WTC11 (cell line): ENCODE data around the gene PEX26. TPM values are rescaled to one million over a fixed set of nuclear protein-coding genes. Genes with fewer than 3 reads are reported as not detected.

Experiments
- ATAC-seq: fragments of 200-7000 bp; cut with Tn5 transposase; 2 replicates; pipeline ENCODE4 v1.10.0; 2021; ENCODE audit warnings: mild to moderate bottlenecking, moderate library complexity
- CTCF ChIA-PET: fragments of 300-600 bp; sonication (Branson Sonifier 250); formaldehyde crosslinking; loops from one replicate; lab custom pipeline; 2021; ENCODE audit warnings: antibody characterized with exemption; lab: Charles Lee
- POLR2A ChIA-PET: fragments of 350-600 bp; sonication (Branson Sonifier 250); formaldehyde crosslinking; loops from one replicate; lab custom pipeline; 2021; ENCODE audit warnings: antibody characterized with exemption; lab: Charles Lee
- DNase-seq: peaks from one replicate; pipeline ENCODE4 v3.0.0; 2021; ENCODE audit warnings: low spot score
- H3K27ac Mint-ChIP-seq: 2 replicates; pipeline ENCODE4 v1.8.0; 2021; ENCODE audit warnings: mixed read lengths
- H3K27me3 Mint-ChIP-seq: 2 replicates; pipeline ENCODE4 v1.8.0; 2021; ENCODE audit warnings: low read depth, mild to moderate bottlenecking, moderate library complexity, mixed read lengths
- H3K36me3 Mint-ChIP-seq: 2 replicates; pipeline ENCODE4 v1.8.0; 2021; ENCODE audit warnings: mixed read lengths
- H3K4me1 Mint-ChIP-seq: 2 replicates; pipeline ENCODE4 v1.8.0; 2022; ENCODE audit warnings: mixed read lengths
- H3K4me3 Mint-ChIP-seq: 2 replicates; pipeline ENCODE4 v1.8.0; 2021; ENCODE audit warnings: mild to moderate bottlenecking, moderate library complexity, mixed read lengths
- H3K9me3 Mint-ChIP-seq: 2 replicates; pipeline ENCODE4 v1.8.0; 2021; ENCODE audit warnings: mixed read lengths
- AFF4 ChIP-seq: sonication (generic); formaldehyde crosslinking; IDR thresholded peaks from 2 replicates; pipeline ENCODE4 v1.8.1; 2023; ENCODE audit warnings: mild to moderate bottlenecking, missing genetic modification reagents, borderline replicate concordance
- AR ChIP-seq: fragments of 250-450 bp; sonication (Bioruptor Pico); IDR thresholded peaks from 2 replicates; pipeline ENCODE4 v1.9.0; 2021; ENCODE audit warnings: mild to moderate bottlenecking
- ATF1 ChIP-seq: sonication (generic); formaldehyde crosslinking; IDR thresholded peaks from 2 replicates; pipeline ENCODE4 v1.8.1; 2023; ENCODE audit warnings: mild to moderate bottlenecking, moderate library complexity, missing genetic modification reagents
- FOXP1 ChIP-seq: sonication (generic); formaldehyde crosslinking; IDR thresholded peaks from 2 replicates; pipeline ENCODE4 v1.8.0; 2022; ENCODE audit warnings: missing genetic modification reagents, mild to moderate bottlenecking, moderate library complexity, borderline replicate concordance
- FOXP4 ChIP-seq: sonication (generic); formaldehyde crosslinking; IDR thresholded peaks from 2 replicates; pipeline ENCODE4 v1.8.0; 2022; ENCODE audit warnings: mild to moderate bottlenecking, missing genetic modification reagents
- HMGA2 ChIP-seq: fragments of 250-450 bp; sonication (Bioruptor Pico); IDR thresholded peaks from 2 replicates; pipeline ENCODE4 v1.4.0; 2021; ENCODE audit warnings: mild to moderate bottlenecking, moderate library complexity
- IRF2 ChIP-seq: sonication (generic); formaldehyde crosslinking; IDR thresholded peaks from 2 replicates; pipeline ENCODE4 v1.8.0; 2022; ENCODE audit warnings: low read depth, missing genetic modification reagents, borderline replicate concordance
- MYBL2 ChIP-seq: sonication (generic); formaldehyde crosslinking; IDR thresholded peaks from 2 replicates; pipeline ENCODE4 v1.8.1; 2023; ENCODE audit warnings: mild to moderate bottlenecking, moderate library complexity, missing genetic modification reagents
- NR1H2 ChIP-seq: sonication (generic); formaldehyde crosslinking; IDR thresholded peaks from 2 replicates; pipeline ENCODE4 v1.9.0; 2021; ENCODE audit warnings: mild to moderate bottlenecking, moderate library complexity, missing genetic modification reagents
- OVOL2 ChIP-seq: fragments of 250-450 bp; sonication (Bioruptor Pico); IDR thresholded peaks from 2 replicates; pipeline ENCODE4 v1.9.0; 2021; ENCODE audit warnings: mild to moderate bottlenecking, borderline replicate concordance
- RORB ChIP-seq: fragments of 250-450 bp; sonication (Bioruptor Pico); IDR thresholded peaks from 2 replicates; pipeline ENCODE4 v1.9.0; 2021; ENCODE audit warnings: mild to moderate bottlenecking
- ZNF138 ChIP-seq: sonication (generic); formaldehyde crosslinking; conservative IDR thresholded peaks from 2 replicates; pipeline ENCODE4 v1.8.1; 2022; ENCODE audit warnings: mild to moderate bottlenecking, moderate library complexity, missing genetic modification reagents
- total RNA-seq: library from RNA; stranded (reverse); gene quantifications from 3 replicates; pipeline ENCODE4 v1.2.3, GENCODE V29; 2021
- TF ChIP-seq, protein P1 (sequence below): fragments of 250-450 bp; sonication (Bioruptor Pico); IDR thresholded peaks from 2 replicates; pipeline ENCODE4 v2.1.2; 2022; ENCODE audit warnings: mild to moderate bottlenecking, moderate library complexity
- TF ChIP-seq, protein P2 (sequence below): sonication (generic); formaldehyde crosslinking; IDR thresholded peaks from 2 replicates; pipeline ENCODE4 v1.8.1; 2022; ENCODE audit warnings: mild to moderate bottlenecking, missing genetic modification reagents, moderate library complexity, borderline replicate concordance
- TF ChIP-seq, protein P3 (sequence below): sonication (generic); formaldehyde crosslinking; IDR thresholded peaks from 2 replicates; pipeline ENCODE4 v1.8.1; 2023; ENCODE audit warnings: mild to moderate bottlenecking, missing genetic modification reagents

PEX26 gene
- total RNA-seq, 1 experiment from 2014 or later = 52.3 TPM

DNA sequence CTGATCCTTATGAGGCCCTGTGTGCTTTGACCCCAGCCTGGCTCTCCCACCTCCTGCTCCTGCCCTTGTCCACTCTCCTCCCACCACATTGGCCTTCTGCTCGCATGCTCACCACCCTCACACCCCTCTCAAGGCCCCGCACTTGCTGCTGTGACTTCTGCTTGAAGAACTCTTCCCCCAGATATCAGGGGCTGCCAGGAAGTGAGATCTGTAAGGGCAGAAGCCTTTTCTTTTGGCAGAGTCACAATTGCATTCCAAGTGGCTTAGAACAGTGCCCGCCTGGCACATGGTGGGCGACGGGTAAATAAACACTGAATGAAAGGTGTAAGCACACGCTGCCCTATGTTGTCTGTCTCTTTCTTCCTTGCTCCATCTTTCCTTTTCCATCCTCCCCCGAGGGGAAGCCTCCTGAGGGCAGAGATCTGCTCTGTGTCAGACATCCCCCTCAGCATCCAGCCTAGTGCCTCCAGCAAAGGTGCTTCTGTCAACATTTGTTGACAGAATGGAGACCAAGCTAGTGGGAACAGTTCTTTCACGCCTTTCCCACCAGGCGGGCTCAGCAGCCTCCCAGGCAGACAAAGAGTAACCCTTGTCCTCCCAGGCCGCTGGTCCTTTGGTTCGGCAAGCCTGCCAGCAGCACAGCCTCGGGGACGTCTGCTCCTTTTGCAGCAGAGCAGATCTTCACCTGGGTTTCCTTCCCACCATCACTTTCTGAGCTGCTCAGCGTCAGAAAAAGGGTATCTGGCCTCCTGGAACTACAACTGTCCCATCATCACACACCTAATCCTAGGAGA lies 10.0 kb upstream of the PEX26 start:
- Mint-ChIP-seq H3K4me3 (no peak overlapping the region), H3K27me3 (peaks cover 3% of the 10 kb centered on the region), H3K9me3 (no peaks in the 10 kb centered on the region), H3K4me1 (no peaks in the 10 kb centered on the region), H3K36me3 (no peaks in the 10 kb centered on the region), H3K27ac (no peak overlapping the region)
- ChIA-PET CTCF (interaction anchor here (0.8 to 1.5 kb wide), 2 partner anchors 8 to 176 kb away, joined by 3 to 4 read pairs; no protein-coding TSS in a partner anchor), POLR2A (no interaction called here)
- no peak for DNase-seq
- ATAC-seq = no peak
- TF ChIP-seq, protein P1, sequence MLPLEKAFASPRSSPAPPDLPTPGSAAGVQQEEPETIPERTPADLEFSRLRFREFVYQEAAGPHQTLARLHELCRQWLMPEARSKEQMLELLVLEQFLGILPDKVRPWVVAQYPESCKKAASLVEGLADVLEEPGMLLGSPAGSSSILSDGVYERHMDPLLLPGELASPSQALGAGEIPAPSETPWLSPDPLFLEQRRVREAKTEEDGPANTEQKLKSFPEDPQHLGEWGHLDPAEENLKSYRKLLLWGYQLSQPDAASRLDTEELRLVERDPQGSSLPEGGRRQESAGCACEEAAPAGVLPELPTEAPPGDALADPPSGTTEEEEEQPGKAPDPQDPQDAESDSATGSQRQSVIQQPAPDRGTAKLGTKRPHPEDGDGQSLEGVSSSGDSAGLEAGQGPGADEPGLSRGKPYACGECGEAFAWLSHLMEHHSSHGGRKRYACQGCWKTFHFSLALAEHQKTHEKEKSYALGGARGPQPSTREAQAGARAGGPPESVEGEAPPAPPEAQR (CRISPR knock-in tag) = no peak
- TF ChIP-seq OVOL2 (CRISPR knock-in tag) = no peak
- no peak for TF ChIP-seq IRF2 (CRISPR knock-in tag)
- no peak for TF ChIP-seq HMGA2 (CRISPR knock-in tag)
- TF ChIP-seq ZNF138 = no peak
- TF ChIP-seq NR1H2 (CRISPR knock-in tag) = no peak
- TF ChIP-seq, protein P2, sequence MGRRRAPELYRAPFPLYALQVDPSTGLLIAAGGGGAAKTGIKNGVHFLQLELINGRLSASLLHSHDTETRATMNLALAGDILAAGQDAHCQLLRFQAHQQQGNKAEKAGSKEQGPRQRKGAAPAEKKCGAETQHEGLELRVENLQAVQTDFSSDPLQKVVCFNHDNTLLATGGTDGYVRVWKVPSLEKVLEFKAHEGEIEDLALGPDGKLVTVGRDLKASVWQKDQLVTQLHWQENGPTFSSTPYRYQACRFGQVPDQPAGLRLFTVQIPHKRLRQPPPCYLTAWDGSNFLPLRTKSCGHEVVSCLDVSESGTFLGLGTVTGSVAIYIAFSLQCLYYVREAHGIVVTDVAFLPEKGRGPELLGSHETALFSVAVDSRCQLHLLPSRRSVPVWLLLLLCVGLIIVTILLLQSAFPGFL = no peak
- no peak for TF ChIP-seq ATF1 (CRISPR knock-in tag)
- no peak for TF ChIP-seq FOXP1
- no peak for TF ChIP-seq MYBL2 (CRISPR knock-in tag)
- TF ChIP-seq, protein P3, sequence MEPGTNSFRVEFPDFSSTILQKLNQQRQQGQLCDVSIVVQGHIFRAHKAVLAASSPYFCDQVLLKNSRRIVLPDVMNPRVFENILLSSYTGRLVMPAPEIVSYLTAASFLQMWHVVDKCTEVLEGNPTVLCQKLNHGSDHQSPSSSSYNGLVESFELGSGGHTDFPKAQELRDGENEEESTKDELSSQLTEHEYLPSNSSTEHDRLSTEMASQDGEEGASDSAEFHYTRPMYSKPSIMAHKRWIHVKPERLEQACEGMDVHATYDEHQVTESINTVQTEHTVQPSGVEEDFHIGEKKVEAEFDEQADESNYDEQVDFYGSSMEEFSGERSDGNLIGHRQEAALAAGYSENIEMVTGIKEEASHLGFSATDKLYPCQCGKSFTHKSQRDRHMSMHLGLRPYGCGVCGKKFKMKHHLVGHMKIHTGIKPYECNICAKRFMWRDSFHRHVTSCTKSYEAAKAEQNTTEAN = no peak
- no peak for TF ChIP-seq AFF4 (CRISPR knock-in tag)
- TF ChIP-seq FOXP4 (CRISPR knock-in tag) = no peak
- no peak for TF ChIP-seq RORB (CRISPR knock-in tag)
- no peak for TF ChIP-seq AR
